H9 (cell line): ENCODE results near the gene DAB1. TPM values are rescaled to one million over a fixed set of nuclear protein-coding genes. Genes with fewer than 3 reads are reported as not detected.

Experiments used
- DNase-seq: peaks from one replicate; pipeline ENCODE4 v3.0.0-alpha.2; 2017
- H2AFZ ChIP-seq: one replicate; pipeline ENCODE4 v1.6.1; 2013; ENCODE audit warnings: mild to moderate bottlenecking, low read length, control low read depth, moderate library complexity
- H2AK5ac ChIP-seq: 2 replicates; pipeline ENCODE4 v1.6.1; 2013; ENCODE audit warnings: low read length, control low read depth, mixed read lengths; ENCODE audit not compliant: insufficient read length
- H2BK120ac ChIP-seq: one replicate; pipeline ENCODE4 v1.6.1; 2013; ENCODE audit warnings: low read depth, mild to moderate bottlenecking, low read length, control low read depth, inconsistent platforms; ENCODE audit not compliant: poor library complexity, severe bottlenecking
- H2BK12ac ChIP-seq: 2 replicates; pipeline ENCODE4 v1.6.1; 2013; ENCODE audit warnings: low read length, control low read depth, mixed read lengths, low read depth; ENCODE audit not compliant: insufficient read length
- H2BK15ac ChIP-seq: 2 replicates; pipeline ENCODE4 v1.6.1; 2013; ENCODE audit warnings: low read depth, low read length, control low read depth
- H2BK20ac ChIP-seq: one replicate; pipeline ENCODE4 v1.6.1; 2013; ENCODE audit warnings: low read depth, mild to moderate bottlenecking, low read length, control low read depth, inconsistent platforms; ENCODE audit not compliant: poor library complexity, severe bottlenecking
- H2BK5ac ChIP-seq: 2 replicates; pipeline ENCODE4 v1.6.1; 2013; ENCODE audit warnings: low read length, control low read depth, mixed read lengths; ENCODE audit not compliant: insufficient read length
- H3K14ac ChIP-seq: 2 replicates; pipeline ENCODE4 v1.6.1; 2013; ENCODE audit warnings: low read length, control low read depth; ENCODE audit not compliant: insufficient read depth
- H3K18ac ChIP-seq: 2 replicates; pipeline ENCODE4 v1.6.1; 2013; ENCODE audit warnings: low read depth, mild to moderate bottlenecking, mixed read lengths, low read length, control low read depth; ENCODE audit not compliant: insufficient read length
- H3K23ac ChIP-seq: 2 replicates; pipeline ENCODE4 v1.6.1; 2013; ENCODE audit warnings: low read length, control low read depth, mixed read lengths, low read depth; ENCODE audit not compliant: insufficient read length
- H3K23me2 ChIP-seq: 2 replicates; pipeline ENCODE4 v1.6.1; 2013; ENCODE audit warnings: low read depth, mild to moderate bottlenecking, mixed read lengths, low read length, control low read depth; ENCODE audit not compliant: insufficient read length, poor library complexity, severe bottlenecking
- H3K27ac ChIP-seq: 2 replicates; pipeline ENCODE4 v1.5.1; 2013; ENCODE audit warnings: low read length, control low read depth, mixed read lengths, low read depth; ENCODE audit not compliant: insufficient read length
- H3K27me3 ChIP-seq: 2 replicates; pipeline ENCODE4 v1.6.1; 2013; ENCODE audit warnings: low read length, control low read depth, inconsistent platforms; ENCODE audit not compliant: insufficient read depth
- H3K4ac ChIP-seq: 2 replicates; pipeline ENCODE4 v1.6.1; 2013; ENCODE audit warnings: low read depth, mild to moderate bottlenecking, control low read depth, inconsistent platforms, low read length, moderate library complexity
- H3K4me1 ChIP-seq: 2 replicates; pipeline ENCODE4 v1.6.1; 2013; ENCODE audit warnings: low read length, control low read depth, inconsistent platforms; ENCODE audit not compliant: insufficient read depth
- H3K4me2 ChIP-seq: 2 replicates; pipeline ENCODE4 v1.6.1; 2013; ENCODE audit warnings: low read length, control low read depth, mixed read lengths; ENCODE audit not compliant: insufficient read length, insufficient read depth
- H3K56ac ChIP-seq: 2 replicates; pipeline ENCODE4 v1.6.1; 2013; ENCODE audit warnings: low read depth, mild to moderate bottlenecking, mixed read lengths, low read length, control low read depth; ENCODE audit not compliant: insufficient read length
- H3K79me1 ChIP-seq: 2 replicates; pipeline ENCODE4 v1.6.1; 2013; ENCODE audit warnings: low read depth, mild to moderate bottlenecking, moderate library complexity, low read length, control low read depth, inconsistent platforms; ENCODE audit not compliant: insufficient read depth, poor library complexity, severe bottlenecking
- H3K79me2 ChIP-seq: 2 replicates; pipeline ENCODE4 v1.6.1; 2013; ENCODE audit warnings: low read length, control low read depth, inconsistent platforms; ENCODE audit not compliant: insufficient read depth
- H3K9ac ChIP-seq: 2 replicates; pipeline ENCODE4 v1.6.1; 2013; ENCODE audit warnings: low read length, control low read depth, mixed read lengths; ENCODE audit not compliant: insufficient read length; ENCODE audit errors: extremely low read depth
- H3K9me3 ChIP-seq: one replicate; pipeline ENCODE4 v1.6.1; 2013; ENCODE audit warnings: low read depth, low read length, inconsistent platforms; ENCODE audit not compliant: control insufficient read depth
- H3T11ph ChIP-seq: one replicate; pipeline ENCODE4 v1.6.1; 2013; ENCODE audit warnings: mild to moderate bottlenecking, low read length, control low read depth, inconsistent platforms
- H4K20me1 ChIP-seq: one replicate; pipeline ENCODE4 v1.6.1; 2013; ENCODE audit not compliant: control insufficient read depth, insufficient read length, insufficient read depth
- H4K5ac ChIP-seq: 2 replicates; pipeline ENCODE4 v1.6.1; 2013; ENCODE audit warnings: low read depth, mild to moderate bottlenecking, mixed read lengths, low read length, control low read depth; ENCODE audit not compliant: insufficient read length
- H4K8ac ChIP-seq: replicated peaks from 2 replicates; pipeline ENCODE4 v1.6.1; 2013; ENCODE audit warnings: low read length, control low read depth, mixed read lengths, low read depth; ENCODE audit not compliant: insufficient read length
- H4K91ac ChIP-seq: 2 replicates; pipeline ENCODE4 v1.6.1; 2013; ENCODE audit warnings: low read depth, mild to moderate bottlenecking, moderate library complexity, mixed read lengths, low read length, control low read depth; ENCODE audit not compliant: insufficient read length
- H3K27ac Mint-ChIP-seq, 3 experiments: 2 replicates in 2 of 3; 3 replicates in 1 of 3; pipeline ENCODE4 v1.8.0; 2020 to 2021; ENCODE audit warnings: mixed read lengths in 3 of 3, mild to moderate bottlenecking in 1 of 3, moderate library complexity in 1 of 3
- H3K27me3 Mint-ChIP-seq: 2 replicates; pipeline ENCODE4 v1.8.0; 2021; ENCODE audit warnings: low read depth, mild to moderate bottlenecking, moderate library complexity, mixed read lengths
- H3K36me3 Mint-ChIP-seq, 3 experiments: 2 replicates in 2 of 3; 3 replicates in 1 of 3; pipeline ENCODE4 v1.8.0; 2020 to 2021; ENCODE audit warnings: low read depth in 3 of 3, mixed read lengths in 3 of 3; ENCODE audit not compliant: insufficient read depth in 1 of 3
- H3K4me1 Mint-ChIP-seq, 2 experiments: 2 replicates each; pipeline ENCODE4 v1.8.0; 2020; ENCODE audit warnings: mixed read lengths in 2 of 2
- H3K4me3 Mint-ChIP-seq, 2 experiments: 2 replicates in 1 of 2; 3 replicates in 1 of 2; pipeline ENCODE4 v1.8.0; 2020 to 2021; ENCODE audit warnings: mild to moderate bottlenecking in 2 of 2, mixed read lengths in 2 of 2, moderate library complexity in 1 of 2
- H3K9me3 Mint-ChIP-seq, 2 experiments: 2 replicates in 1 of 2; 3 replicates in 1 of 2; pipeline ENCODE4 v1.8.0; 2020; ENCODE audit warnings: mild to moderate bottlenecking in 2 of 2, mixed read lengths in 2 of 2, moderate library complexity in 1 of 2
- WGBS: extraction: QIAGEN DNeasy Blood & Tissue Kit; methylation state at CpG from one replicate; pipeline ENCODE4 v1.1.7; 2013; ENCODE audit warnings: missing lambda C conversion rate, low lambda C conversion rate, mixed read lengths; ENCODE audit not compliant: insufficient read length; ENCODE audit errors: extremely low coverage; 5-methylcytosine and 5-hydroxymethylcytosine counted together
- total RNA-seq: library from RNA; stranded (reverse); gene quantifications from 2 replicates; pipeline ENCODE4 v1.2.1, GENCODE V29; 2021
- TF ChIP-seq, protein P1 (sequence below): fragments of 200-600 bp; sonication (generic); conservative IDR thresholded peaks from 3 replicates; pipeline ENCODE4 v1.8.0; 2021; ENCODE audit warnings: antibody characterized with exemption, mild to moderate bottlenecking

The DAB1 gene
- total RNA-seq, 1 experiment from 2014 or later: 9.3 TPM

DNA sequence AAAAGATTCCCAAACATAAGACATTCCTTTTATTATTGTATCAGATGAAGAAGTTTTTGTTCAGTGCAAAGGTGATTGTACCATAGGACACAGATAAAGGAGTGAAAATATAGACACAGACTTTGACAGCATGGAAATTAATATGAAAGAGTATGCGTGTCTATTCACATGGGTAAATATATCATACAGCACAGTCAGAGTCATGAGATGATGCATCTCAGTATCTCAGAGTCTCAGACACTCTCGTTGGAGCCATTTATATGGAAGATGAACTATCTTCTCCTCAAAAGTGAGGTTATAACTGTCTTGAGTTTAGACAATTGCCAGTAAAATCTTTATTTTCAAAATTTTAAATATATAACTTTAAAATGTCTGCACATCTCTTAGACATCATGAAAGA, 299.7 kb downstream of the DAB1 start:
- H3K27me3 ChIP-seq: no peaks in the 10 kb centered on the region
- H3K23ac ChIP-seq: no peak overlapping the region
- no peak overlapping the region for H3K56ac ChIP-seq
- H3K9me3 Mint-ChIP-seq: no peaks in the 10 kb centered on the region; a peak in 1 of 5 replicates
- no peak for DNase-seq
- H3K4me1 ChIP-seq: no peaks in the 10 kb centered on the region
- no peaks in the 10 kb centered on the region; the same call in none of the 2 replicates for H3K27me3 Mint-ChIP-seq
- H3K27ac ChIP-seq: no peak overlapping the region
- no peak overlapping the region for H2AFZ ChIP-seq
- H2BK15ac ChIP-seq: no peak overlapping the region
- H4K5ac ChIP-seq: no peak overlapping the region
- no peak overlapping the region for H4K8ac ChIP-seq
- H3K4me3 Mint-ChIP-seq: no peak overlapping the region
- TF ChIP-seq, protein P1, sequence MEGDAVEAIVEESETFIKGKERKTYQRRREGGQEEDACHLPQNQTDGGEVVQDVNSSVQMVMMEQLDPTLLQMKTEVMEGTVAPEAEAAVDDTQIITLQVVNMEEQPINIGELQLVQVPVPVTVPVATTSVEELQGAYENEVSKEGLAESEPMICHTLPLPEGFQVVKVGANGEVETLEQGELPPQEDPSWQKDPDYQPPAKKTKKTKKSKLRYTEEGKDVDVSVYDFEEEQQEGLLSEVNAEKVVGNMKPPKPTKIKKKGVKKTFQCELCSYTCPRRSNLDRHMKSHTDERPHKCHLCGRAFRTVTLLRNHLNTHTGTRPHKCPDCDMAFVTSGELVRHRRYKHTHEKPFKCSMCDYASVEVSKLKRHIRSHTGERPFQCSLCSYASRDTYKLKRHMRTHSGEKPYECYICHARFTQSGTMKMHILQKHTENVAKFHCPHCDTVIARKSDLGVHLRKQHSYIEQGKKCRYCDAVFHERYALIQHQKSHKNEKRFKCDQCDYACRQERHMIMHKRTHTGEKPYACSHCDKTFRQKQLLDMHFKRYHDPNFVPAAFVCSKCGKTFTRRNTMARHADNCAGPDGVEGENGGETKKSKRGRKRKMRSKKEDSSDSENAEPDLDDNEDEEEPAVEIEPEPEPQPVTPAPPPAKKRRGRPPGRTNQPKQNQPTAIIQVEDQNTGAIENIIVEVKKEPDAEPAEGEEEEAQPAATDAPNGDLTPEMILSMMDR: no peak
- no peak overlapping the region for H3T11ph ChIP-seq
- no peak overlapping the region for H3K18ac ChIP-seq
- no peaks in the 10 kb centered on the region for H3K79me1 ChIP-seq
- H3K4ac ChIP-seq: no peak overlapping the region
- no peak overlapping the region for H3K27ac Mint-ChIP-seq
- H2AK5ac ChIP-seq: no peak overlapping the region
- no peaks in the 10 kb centered on the region for H3K23me2 ChIP-seq
- no CpG with 5 or more reads among the region's 2 CpGs for WGBS
- H3K4me2 ChIP-seq: no peak overlapping the region
- H3K9me3 ChIP-seq: no peaks in the 10 kb centered on the region
- no peak overlapping the region for H2BK20ac ChIP-seq
- no peak overlapping the region for H2BK12ac ChIP-seq
- no peak overlapping the region for H3K14ac ChIP-seq
- peaks cover 0 to 3% of the 10 kb centered on the region in 2 experiments; a peak in 1 of 4 replicates for H3K4me1 Mint-ChIP-seq
- H4K91ac ChIP-seq: no peak overlapping the region
- H2BK5ac ChIP-seq: no peak overlapping the region
- no peak overlapping the region for H3K9ac ChIP-seq
- H3K79me2 ChIP-seq: no peaks in the 10 kb centered on the region
- H3K36me3 Mint-ChIP-seq: no peaks in the 10 kb centered on the region
- H4K20me1 ChIP-seq: no peaks in the 10 kb centered on the region
- H2BK120ac ChIP-seq: no peak overlapping the region
